Nephron (organoid): ENCODE results near the gene ARHGEF10L.
A peak's percentile ranks its signal among the peaks of the same experiment; 100 is the strongest.

Experiments
- H3K27ac Mint-ChIP-seq, 3 experiments: 2 replicates each; pipeline ENCODE4 v1.8.0; 2020; ENCODE audit warnings: mixed read lengths in 3 of 3, mild to moderate bottlenecking in 2 of 3, moderate library complexity in 1 of 3
- H3K27me3 Mint-ChIP-seq: 2 replicates; pipeline ENCODE4 v1.8.0; 2021; ENCODE audit warnings: low read depth, mild to moderate bottlenecking, moderate library complexity, mixed read lengths
- H3K36me3 Mint-ChIP-seq: 2 replicates; pipeline ENCODE4 v1.8.0; 2020; ENCODE audit warnings: low read depth, mixed read lengths
- H3K4me1 Mint-ChIP-seq: 2 replicates; pipeline ENCODE4 v1.8.0; 2020; ENCODE audit warnings: mixed read lengths
- H3K4me3 Mint-ChIP-seq, 3 experiments: 2 replicates each; pipeline ENCODE4 v1.8.0; 2020; ENCODE audit warnings: mild to moderate bottlenecking in 3 of 3, mixed read lengths in 3 of 3, moderate library complexity in 2 of 3
- H3K9me3 Mint-ChIP-seq: 2 replicates; pipeline ENCODE4 v1.8.0; 2020; ENCODE audit warnings: mixed read lengths
- CTCF ChIP-seq, 3 experiments: fragments of 200-600 bp; sonication (generic); IDR thresholded peaks; one replicate each; pipeline ENCODE4 v1.5.0; 2021; ENCODE audit warnings: antibody characterized with exemption in 3 of 3; ENCODE audit not compliant: unreplicated experiment in 3 of 3

The ARHGEF10L gene

GRCh38 chr1:17669866-17670451 lies 130.5 kb downstream of the ARHGEF10L start:
- no peak for TF ChIP-seq CTCF (IDR thresholded peaks at IDR 0.05; ENCODE audit: unreplicated experiment in 3 of 3)
- peaks cover 26% of the 10 kb centered on the region for H3K4me1 Mint-ChIP-seq

GRCh38 chr1:17670587-17671313 lies 131.3 kb downstream of the ARHGEF10L start:
- Mint-ChIP-seq H3K27me3 (peaks cover 12% of the 10 kb centered on the region), H3K4me3 (no peak overlapping the region), H3K36me3 (peaks cover 8% of the 10 kb centered on the region), H3K27ac (no peak overlapping the region), H3K9me3 (no peaks in the 10 kb centered on the region), H3K4me1 (peaks cover 26% of the 10 kb centered on the region)
- no peak for TF ChIP-seq CTCF (IDR thresholded peaks at IDR 0.05; ENCODE audit: unreplicated experiment in 3 of 3)

More at GRCh38 chr1:17669866-17670451, 130.5 kb downstream of the ARHGEF10L start:
- H3K36me3 Mint-ChIP-seq = peaks cover 14% of the 10 kb centered on the region
- H3K27ac Mint-ChIP-seq = no peak overlapping the region
- H3K4me3 Mint-ChIP-seq = no peak overlapping the region
- peaks cover 14% of the 10 kb centered on the region for H3K27me3 Mint-ChIP-seq
- H3K9me3 Mint-ChIP-seq = no peaks in the 10 kb centered on the region

- peaks cover 6% of the 10 kb centered on the region for H3K36me3 Mint-ChIP-seq
- H3K4me1 Mint-ChIP-seq = peaks cover 26% of the 10 kb centered on the region
- H3K27me3 Mint-ChIP-seq = peaks cover 11% of the 10 kb centered on the region
- TF ChIP-seq CTCF (IDR thresholded peaks at IDR 0.05; ENCODE audit: unreplicated experiment in 3 of 3) = no peak
- no peak overlapping the region for H3K4me3 Mint-ChIP-seq
- no peak overlapping the region for H3K27ac Mint-ChIP-seq
- H3K9me3 Mint-ChIP-seq = no peaks in the 10 kb centered on the region
These were observed 131.8 kb downstream of the ARHGEF10L start for GRCh38 chr1:17671314-17671705.

GRCh38 chr1:17671741-17672140 lies 132.2 kb downstream of the ARHGEF10L start:
- peaks cover 6% of the 10 kb centered on the region for H3K36me3 Mint-ChIP-seq
- no peak overlapping the region for H3K27ac Mint-ChIP-seq
- no peaks in the 10 kb centered on the region for H3K9me3 Mint-ChIP-seq
- H3K27me3 Mint-ChIP-seq = peaks cover 11% of the 10 kb centered on the region
- H3K4me3 Mint-ChIP-seq = no peak overlapping the region
- TF ChIP-seq CTCF (IDR thresholded peaks at IDR 0.05; ENCODE audit: unreplicated experiment in 3 of 3) = peak in 1 of 3 experiments; percentile 22
- peaks cover 26% of the 10 kb centered on the region for H3K4me1 Mint-ChIP-seq

- Mint-ChIP-seq H3K9me3 (no peaks in the 10 kb centered on the region), H3K27ac (no peak overlapping the region), H3K27me3 (peaks cover 11% of the 10 kb centered on the region), H3K4me1 (peaks cover 26% of the 10 kb centered on the region), H3K36me3 (peaks cover 6% of the 10 kb centered on the region), H3K4me3 (no peak overlapping the region)
- no peak for TF ChIP-seq CTCF (IDR thresholded peaks at IDR 0.05; ENCODE audit: unreplicated experiment in 3 of 3)
These were observed 132.7 kb downstream of the ARHGEF10L start for GRCh38 chr1:17672226-17672625.
